Stimulated activated CD8-positive, alpha-beta memory T cell treated with anti-CD3 and anti-CD28 coated beads, Interleukin-15, amount 100 ng/mL, for 24 hours (primary cell): Measurements from ENCODE around the gene TRABD2B.

Experiments
- DNase-seq: peaks from one replicate; pipeline ENCODE4 v3.0.0-alpha.2; 2020; ENCODE audit warnings: low read depth

TRABD2B gene

DNA sequence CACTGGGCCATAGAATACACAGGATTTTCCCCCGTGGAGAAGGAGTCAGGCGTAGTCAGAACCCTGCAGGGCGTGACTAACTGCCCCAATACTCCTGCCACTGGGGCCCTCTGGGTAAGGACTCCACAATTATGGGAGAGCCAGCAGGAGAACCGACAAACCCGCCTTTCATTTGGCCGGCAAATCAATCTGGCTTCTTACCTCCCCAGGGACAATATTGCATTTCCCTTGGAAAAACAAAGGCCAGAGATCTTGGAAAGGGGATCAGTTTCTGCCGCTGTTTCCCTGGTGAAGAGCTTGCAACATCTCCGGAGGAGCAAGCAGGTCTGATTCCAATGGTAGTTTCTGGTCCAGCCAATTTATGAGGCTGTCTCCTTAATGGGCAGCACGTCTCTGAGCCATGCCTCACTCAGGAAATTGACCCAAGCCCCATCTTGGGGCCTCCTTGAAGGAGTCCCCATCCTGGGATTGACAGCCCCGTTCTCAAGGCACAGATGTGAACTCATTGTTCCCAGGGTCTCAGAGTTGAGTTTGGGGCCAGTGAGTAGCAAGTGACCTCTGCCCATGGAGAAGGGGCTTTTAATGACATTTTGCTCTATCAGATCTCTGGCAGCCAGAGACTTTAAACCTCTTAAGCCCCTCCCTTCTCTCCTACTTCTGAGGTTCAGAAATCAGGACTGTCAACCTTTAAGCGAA is 4.3 kb downstream of the TRABD2B start:
- DNase-seq, result no peak

DNA sequence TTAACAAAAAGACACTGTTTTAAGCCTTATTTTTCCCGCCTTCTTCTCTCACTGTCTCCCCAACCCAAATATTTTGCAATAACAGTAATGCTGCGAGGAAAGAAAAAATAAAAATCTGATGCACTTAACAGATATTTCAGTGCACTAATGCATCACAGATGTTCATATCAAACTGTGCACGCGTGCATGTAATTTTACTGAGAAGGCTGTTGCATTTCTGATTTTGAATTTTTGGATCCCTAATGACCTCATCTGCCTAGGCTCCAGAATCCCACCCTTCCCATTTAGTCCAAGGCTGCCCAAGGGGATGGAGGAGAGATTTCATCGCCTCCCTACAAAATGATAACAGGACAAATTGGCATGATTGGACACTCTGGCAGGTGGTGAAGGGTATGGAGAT is 5.5 kb downstream of the TRABD2B start:
- no peak for DNase-seq

DNA sequence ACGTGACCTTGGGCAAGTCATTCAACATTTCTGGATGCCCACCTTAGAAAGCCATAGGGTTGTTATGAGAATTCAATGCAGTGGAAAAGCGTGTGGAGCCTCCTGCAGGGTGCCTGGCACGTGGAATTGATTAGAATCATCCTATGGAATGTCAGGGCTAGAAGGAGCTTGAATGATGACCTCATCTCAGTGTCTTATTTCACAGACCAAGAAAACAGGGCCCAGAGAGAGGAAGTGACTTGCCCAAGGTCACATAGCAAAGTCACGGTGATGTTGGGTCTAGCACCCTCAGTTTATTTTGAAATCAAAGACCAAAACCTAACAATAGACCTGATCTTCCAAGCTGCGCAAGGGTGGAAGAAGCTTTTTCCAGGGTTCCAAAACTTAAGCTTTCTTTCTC is 6.0 kb downstream of the TRABD2B start:
- DNase-seq, result no peak

DNA sequence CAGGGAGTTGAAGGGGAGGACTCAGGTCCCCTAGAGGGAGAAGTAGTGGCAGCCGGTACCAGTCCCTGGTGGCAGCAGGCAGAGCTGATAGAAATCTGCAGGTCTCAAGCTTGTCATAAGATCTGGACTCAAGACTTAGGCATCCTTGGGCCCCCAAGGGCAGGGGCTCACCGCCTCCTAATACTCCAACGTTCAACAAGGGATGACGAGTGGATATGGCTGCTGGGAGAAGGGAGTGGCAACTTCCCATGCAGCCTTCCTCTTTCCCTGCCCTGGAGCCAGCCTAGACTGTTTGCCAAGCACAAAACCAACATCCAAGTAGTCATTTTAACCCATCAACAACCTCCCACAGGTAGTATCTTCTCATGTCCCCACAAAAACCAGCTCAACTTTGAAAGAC is 6.9 kb downstream of the TRABD2B start:
- no peak for DNase-seq

DNA sequence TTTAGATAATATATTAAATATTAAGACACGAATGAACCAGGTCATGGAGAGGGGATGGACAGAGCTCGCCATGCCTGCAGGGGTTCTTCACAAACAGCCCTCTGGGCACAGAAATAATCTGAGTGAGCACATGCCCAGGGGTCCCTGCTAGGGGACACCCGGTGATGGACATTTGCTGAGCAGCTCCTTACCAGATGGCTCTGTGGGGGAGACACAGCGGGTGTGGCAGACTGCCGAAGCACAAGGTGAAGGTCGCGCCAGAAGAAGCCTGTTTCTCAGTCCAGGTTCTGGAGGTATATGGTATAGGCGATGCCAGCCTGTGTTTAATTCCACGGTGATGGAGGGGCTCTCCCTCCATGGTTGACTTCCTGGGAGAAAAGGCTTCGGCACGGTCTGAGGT is 9.6 kb downstream of the TRABD2B start:
- DNase-seq, result no peak

DNA sequence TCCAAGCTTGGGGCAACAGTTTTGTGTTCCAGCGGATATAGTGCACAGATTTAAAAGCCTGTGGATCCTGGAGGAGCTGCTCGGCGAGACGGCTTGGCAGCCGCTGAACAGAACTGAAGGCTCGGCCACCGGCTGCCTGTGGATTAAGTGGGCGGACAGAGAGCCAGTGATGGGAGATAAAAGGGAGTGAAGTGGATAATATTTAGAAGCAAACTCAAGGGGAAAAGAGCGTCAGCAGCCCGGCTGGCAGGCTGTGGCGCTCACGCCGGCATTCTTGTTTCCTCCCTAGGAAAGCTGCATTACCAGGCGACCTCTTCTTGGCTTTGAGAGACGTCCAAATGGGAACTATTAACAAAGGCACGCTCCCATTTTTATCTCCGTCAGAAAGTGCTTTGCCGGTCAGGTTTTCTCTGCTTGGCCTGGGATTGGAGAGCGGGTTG is 10.4 kb downstream of the TRABD2B start:
- DNase-seq, result no peak

DNA sequence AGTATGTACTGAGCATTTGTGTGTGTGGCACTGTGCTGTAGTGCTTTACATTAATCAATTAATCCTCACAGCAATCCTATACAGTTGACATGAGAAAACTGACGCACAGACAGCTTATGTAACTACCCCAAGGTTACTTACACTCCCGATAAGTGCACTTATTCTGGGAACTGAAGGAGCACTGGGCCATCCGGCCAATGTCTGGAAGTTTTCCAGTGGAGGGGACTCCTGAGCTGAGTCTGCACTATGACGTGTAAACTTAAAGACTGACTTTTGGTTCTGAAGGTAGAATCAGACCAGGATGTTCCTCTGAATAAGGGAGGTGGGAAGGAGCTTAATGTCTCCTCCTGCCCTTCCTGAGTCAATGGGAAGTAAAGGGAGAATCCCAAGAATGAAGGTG is 12.2 kb downstream of the TRABD2B start:
- DNase-seq, result no peak

DNA sequence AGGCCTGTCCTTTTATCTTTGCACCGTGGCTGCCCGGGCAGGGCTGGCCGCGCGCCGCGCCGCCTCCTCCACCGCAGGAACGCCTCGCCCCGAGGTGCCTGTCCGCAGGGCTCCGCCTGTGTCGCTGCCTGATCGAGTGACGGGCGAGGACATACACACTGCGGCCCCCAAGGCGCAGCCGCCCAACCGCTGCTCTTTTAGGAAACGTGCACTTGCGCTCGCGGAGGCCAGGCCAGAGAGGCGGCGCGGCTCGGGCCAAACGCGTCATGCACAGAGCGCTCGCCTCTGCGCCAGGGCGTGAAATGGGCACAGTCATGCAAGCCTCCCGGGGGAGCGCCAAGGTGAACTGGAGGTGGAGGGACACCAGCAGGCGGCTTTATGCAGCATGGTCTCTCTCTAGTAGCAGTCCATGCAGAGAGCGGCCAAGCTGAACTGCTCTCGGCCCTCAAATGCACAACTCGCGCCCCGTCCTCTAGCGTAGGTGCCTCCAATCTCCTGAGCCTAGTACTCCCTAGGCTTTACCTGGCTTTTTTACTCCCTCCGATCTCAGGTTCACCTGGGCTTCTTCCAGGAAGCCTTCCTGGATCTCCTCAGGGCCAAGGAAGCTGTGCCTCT is 12.9 kb downstream of the TRABD2B start:
- DNase-seq, result no peak

DNA sequence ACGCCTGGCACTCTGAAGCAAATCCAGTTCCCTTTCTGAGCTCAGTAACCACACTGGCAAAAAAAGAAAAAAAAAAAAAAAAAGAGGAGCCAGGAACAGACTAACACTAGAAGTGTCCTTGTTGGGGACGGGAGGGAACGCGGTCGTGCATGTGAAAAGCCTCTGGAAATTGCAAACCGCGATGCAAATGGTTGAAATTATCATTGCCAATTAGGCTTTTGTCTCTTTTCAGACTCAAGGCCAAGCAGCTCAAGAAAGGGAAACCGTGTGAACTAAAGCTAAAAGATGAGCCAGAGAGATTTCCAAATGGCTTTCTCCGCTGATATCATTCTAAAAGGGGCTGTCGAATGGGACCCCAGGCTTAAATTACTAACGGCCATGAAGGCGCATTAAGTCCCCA is 13.5 kb downstream of the TRABD2B start:
- DNase-seq, result no peak

DNA sequence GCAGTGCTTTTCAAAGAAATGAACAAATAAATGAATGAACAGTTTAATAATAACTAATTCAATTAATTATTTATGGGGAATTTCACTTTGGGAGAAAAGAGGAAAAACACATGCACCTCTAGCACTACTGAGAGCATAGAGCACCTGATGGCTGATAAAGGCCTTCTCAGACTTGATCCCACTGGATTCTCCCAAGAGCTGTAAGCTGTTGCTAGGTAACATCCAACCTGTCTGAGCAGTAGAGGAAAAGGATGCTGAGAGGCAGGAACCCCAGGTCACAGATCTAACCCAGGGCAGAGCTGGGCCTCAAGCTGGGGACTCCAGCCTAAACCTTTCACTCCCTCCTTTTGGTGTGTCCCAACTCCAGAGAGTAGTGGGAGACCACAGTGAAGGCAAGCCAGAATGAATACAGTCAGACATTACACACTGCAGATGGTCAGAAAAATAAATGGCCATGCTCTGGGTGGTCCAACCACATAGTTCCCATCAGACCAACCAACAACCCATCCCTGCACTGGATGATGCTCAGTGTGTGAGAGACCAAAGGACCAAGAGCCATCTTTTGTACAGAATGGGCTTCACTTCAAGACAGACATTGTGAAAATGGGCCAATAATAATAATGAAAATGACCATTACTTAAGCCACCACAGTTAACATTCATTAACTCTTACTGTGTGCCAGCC is 15.4 kb downstream of the TRABD2B start:
- no peak for DNase-seq

DNA sequence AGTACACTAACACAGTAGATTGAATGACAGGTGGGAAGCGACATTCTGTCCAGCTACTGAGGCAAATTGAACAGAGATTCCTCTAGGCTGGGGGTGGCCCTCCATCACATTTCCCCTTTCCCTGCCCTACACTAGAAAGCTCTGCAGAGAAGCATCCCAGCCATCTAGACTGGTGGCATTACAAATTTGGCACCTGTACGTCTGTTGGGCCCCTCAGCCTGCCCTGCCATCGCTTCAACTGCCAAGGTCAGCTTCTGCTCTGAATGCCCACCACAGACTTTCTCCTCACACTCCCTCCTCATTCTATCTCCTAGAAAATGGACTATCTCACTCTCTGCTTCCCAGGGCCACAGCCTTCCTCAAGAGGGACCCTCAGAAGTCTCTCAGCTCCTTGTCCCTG is 16.7 kb downstream of the TRABD2B start:
- no peak for DNase-seq

DNA sequence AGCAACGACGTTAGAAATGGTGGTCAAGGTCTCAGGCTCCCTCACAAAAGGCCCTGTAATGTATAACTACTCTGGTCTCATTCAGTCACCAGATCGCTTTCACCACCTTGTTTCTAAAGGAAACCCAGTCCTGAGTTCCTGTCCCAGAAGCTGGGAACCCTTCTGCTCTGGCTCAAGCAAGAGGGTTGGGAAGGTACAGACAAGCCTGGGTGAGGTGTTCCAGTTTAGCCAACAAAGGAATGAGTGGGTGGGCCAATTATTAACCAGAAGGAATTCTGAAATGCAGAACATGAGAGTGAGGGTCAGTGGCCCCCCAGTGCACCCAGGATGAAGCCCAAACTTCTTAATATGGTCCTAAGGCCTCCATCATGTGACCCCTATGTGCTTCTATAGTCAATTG is 17.5 kb downstream of the TRABD2B start:
- no peak for DNase-seq

DNA sequence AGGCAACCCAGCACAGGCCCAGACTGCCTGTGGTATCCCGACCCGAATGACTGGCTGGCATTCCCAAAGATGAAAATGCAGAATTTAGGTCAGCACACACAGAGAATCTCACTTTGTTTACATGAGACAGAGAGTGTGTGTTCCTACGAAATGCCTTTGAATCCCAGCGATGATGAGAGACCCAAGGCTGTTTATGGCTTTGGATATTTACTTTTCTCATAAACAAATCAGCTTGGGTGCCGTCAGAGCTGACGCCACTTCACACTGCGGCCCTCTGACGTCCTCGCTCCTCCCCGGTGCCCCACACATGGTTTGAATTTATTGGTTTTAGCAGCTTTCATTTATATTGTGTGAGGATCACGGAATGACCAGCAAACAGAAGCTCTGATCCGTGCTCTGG is 18.7 kb downstream of the TRABD2B start:
- no peak for DNase-seq

DNA sequence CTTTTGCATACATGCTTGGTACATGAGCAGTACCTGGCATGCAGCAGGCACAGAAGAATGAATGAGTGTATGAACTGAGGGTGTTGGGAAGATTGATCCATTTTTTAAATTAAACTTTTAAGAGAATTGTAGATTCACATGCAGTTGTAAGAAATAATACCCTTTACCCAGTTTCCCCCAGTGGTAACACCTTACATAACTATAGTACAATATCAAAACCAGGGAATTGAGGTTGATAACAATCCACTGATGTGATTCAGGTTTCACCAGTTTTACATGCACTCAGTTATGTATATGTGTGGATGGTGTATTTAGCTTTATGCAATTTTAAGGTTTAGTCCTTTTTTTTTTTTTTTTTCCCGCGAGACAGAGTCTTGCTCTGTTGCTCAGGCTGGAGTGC is 20.5 kb downstream of the TRABD2B start:
- no peak for DNase-seq

DNA sequence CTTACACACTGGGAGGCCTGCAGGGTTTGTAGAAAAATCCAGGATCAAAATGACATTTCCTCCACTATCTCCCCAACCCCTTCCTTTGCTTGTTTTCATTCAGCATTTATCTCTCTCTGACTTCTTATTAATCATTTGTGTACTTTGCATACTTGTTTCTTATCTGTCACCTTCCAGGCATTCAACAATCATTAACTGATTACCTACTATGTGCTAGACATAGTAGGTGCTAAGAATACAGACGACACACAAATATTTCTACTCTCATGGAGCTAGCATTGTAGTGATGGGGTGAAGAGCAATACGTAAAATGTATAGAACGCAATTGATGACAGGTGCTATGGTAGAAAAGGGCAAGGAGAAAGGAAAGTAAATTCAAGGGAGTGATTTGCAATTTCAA is 20.9 kb downstream of the TRABD2B start:
- no peak for DNase-seq

DNA sequence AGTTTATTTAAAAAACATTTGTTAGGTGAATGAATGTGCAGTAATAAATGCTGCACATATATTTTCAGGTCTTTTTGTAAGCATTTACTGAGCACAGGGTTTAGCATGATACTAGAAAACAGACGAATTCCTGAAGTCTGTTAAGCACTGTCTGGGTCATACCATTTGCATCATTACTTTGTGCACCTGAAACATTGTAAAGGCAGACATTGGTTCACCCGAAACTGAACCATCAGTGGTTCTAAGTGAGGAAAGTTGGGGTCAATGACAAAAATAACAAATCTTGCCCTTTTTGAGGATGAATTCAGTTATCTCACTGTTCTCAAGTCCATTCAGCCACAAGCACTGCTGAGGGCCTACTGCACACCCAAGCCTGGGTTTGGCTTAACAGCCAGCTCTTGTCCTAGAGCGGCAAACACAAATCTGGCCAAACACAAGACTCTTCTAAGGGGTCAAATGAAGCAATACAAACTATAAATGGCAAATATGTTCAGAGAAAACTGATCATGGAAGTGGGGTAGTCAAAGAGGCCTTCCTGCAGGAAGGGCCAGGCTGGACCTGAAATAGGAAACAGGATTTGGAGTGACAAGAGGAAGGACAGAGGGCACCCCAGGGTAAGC is 21.8 kb downstream of the TRABD2B start:
- no peak for DNase-seq

DNA sequence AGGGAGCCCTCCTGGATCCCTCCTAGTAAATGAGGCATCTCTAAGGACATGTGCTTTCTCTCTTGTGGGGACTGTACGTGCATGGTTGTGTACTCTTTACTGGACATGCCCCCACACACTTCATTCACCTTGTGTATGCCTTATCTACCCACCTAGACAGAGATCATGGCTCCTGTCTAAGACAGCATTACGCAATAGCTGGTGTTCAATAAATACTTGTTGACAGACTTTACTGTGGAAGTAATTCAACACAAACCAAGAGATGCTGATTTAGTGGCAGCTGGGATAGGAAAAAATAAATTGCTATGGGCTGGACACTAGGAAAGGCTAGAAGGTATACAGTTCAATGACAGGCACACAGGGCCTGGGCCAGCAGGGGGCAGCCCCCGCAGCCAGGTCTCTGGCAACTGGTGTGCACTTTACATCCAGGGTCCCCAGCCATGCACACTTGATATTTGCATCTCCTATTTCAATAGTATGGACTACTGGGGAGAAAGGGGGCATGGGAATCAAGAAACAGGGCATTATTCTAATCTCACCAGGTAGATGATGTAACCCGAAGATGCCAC is 24.2 kb downstream of the TRABD2B start:
- DNase-seq, result no peak

DNA sequence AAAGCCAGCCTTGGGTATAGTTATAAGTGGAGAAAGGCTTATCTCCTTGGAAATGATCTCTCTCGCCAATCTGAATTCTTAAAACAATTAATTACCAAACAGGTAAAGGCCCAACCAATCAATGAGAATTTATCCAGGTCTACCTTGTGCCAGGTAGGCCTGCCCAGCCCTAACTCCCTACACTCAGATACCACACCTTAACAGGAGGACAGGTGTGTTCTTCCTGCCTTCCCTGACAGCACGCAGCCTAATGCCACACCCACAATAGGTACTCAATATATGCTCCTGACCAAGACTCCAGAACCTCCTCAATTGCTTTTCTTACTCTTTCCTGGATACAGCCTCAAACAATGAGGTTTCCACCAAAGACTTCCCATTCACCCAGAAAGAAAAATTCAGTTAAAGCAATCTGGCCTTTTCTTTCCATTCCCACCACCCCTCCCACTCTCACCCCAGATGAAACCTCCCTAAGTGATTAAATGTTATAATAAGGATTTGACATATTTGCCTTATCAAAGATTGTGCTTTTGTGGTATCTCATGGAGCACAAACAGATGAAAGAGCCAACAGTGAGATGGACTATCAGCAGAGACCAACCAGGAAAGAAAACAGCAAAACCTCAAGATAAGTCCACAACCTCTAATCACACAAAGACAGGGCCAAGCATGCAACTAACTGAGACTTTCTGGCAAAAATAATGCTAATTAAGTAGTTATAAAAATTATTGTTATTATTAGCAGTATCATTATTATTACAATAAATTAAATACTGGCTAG is 25.6 kb downstream of the TRABD2B start:
- DNase-seq, result no peak

DNA sequence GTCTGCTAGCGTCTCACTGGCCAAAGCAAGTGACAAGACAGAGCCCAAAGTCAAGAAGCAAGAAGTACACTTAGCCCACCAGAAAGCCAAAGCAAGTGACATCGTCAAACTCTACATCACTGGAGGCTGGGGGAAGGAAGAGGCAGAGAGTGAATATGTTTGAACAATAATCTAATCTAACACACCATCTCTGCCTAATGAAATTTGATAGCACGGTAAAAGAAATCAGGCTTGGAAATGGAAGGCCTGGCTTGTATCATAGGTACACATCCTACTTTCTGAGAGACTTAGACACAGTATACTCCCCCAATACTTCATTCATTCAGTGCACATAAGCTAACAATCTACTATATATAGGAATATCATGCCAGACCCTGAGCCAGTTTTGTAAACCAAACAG is 26.3 kb downstream of the TRABD2B start:
- no peak for DNase-seq

DNA sequence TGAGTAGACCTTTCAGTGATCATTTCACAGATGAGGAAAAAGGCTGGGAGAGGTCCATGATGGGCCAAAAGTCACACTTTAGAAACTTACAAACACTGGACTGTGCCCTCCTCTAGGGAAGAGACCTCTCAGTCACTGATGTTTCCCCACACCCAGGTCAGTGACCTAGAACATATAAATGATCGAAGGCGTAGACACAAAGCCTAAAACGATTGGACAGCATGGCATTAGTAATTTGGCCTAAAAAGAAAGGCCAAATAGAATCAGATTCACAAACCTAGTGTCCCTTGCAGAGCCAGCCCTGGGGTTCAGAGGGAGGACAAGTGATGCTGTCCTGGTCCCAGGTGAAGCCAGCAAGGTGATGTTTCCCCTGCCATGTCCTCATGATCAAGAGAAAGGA is 27.7 kb downstream of the TRABD2B start:
- DNase-seq, result no peak

DNA sequence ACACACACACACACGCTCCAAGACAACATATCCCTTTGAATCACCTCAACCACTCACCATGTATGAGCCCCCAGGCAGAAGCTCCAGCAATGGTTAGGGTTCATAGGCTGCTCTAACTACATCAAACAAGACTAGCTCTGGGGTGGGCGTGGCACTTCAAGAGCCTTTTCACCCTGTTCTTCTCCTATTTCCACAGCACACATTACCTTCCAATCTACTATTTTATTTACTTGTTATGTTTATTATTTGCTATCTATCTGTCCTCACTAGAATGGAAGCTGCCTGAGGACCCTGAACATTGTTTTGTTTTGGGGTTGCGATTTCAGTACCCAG is 28.7 kb downstream of the TRABD2B start:
- DNase-seq, result no peak

DNA sequence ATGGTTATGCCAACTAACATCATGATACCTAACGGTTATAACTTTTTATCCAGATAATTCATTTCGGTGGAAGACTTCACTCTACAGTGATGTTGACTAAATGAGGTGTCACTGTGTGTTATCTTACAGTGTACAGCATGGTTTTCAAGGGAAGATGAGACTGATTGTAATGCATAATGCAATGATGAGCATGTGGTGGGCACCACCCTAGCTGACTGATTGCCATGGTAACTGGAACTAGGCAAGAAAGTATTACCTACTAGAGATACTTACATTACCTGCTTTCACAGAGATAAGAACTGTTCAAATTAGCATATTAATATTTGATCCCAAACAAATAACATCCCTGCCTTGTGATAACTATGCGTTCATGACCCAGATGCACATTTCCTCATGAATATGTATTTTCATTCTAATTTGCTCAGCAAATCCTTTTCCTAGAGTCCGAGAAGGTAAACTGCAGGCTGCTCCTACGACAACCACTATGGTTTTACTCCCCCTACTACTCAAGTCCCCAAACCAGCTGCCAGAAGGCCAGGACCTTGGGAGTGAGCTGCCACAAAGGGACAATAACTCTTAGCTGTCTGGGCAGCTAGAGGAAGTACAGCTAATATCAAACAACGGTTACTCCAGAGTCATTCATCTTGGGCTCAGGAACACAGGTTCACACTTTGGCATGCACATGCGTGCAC is 29.2 kb downstream of the TRABD2B start:
- no peak for DNase-seq
